ENCODE data around the gene TMEM237.

DNA sequence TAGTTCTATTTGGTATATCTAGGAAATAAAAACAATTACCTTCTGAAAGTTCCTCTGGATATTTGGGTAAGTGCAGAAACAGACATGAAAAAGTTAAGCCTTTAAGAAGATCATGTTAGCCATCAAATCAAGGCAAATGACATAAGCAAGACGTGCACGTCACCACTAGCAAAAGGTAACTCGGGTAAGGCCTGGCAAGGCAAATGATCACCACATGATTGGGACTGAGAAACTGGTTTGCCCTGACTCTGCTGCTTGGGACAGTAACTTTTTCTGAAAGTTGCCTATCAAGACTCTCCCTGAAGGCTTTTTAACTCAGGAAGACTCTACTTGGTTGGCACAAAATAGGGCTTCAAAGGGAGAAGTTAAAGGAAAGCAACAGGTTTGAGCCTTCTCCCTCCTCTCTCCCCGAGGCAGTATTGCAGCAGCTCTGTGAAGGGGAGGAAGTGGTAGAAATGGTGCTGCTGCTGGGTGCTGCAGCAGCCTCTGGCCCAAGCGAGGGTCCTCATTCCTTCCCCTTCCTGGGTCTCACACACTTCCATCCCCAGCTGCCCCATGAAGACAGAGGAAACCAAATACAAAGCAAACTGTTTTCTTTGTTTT is 17.1 kb upstream of the TMEM237 start:
- TF ChIP-seq GATA2 (IDR thresholded peaks at IDR 0.05; ENCODE audit: low read depth, low read length): no peak
- no peak for TF ChIP-seq GATA3 (IDR thresholded peaks at IDR 0.05; ENCODE audit: low read depth, low read length)

Measured in SH-SY5Y (cell line).